OCI-LY3 (cell line): Measurements from ENCODE around the gene CTBS.

Source experiments
- EZH2phosphoT487 ChIP-seq: fragments of 200-600 bp; shearing (Covaris generic); IDR thresholded peaks from 2 replicates; pipeline ENCODE4 v1.6.1; 2018; ENCODE audit warnings: antibody characterized with exemption, mixed run types, low read depth
- TF ChIP-seq, protein P1 (sequence below): fragments of 200-600, 300-600 bp; sonication (generic); IDR thresholded peaks from 2 replicates; pipeline ENCODE4 v1.5.1; 2014; ENCODE audit warnings: antibody characterized with exemption, low read length, low read depth

- TF ChIP-seq, protein P1, sequence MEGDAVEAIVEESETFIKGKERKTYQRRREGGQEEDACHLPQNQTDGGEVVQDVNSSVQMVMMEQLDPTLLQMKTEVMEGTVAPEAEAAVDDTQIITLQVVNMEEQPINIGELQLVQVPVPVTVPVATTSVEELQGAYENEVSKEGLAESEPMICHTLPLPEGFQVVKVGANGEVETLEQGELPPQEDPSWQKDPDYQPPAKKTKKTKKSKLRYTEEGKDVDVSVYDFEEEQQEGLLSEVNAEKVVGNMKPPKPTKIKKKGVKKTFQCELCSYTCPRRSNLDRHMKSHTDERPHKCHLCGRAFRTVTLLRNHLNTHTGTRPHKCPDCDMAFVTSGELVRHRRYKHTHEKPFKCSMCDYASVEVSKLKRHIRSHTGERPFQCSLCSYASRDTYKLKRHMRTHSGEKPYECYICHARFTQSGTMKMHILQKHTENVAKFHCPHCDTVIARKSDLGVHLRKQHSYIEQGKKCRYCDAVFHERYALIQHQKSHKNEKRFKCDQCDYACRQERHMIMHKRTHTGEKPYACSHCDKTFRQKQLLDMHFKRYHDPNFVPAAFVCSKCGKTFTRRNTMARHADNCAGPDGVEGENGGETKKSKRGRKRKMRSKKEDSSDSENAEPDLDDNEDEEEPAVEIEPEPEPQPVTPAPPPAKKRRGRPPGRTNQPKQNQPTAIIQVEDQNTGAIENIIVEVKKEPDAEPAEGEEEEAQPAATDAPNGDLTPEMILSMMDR: no peak
- TF ChIP-seq EZH2phosphoT487: no peak
Observed at GRCh38 chr1:84587099-84587498, 12.9 kb upstream of the CTBS start.
